Prostate gland (tissue), 2 donors: ENCODE results near the gene SINHCAF. TPM values are rescaled to one million over a fixed set of nuclear protein-coding genes. Genes with fewer than 3 reads are reported as not detected.

Experiments used
- DNase-seq: peaks from one replicate; pipeline ENCODE4 v3.0.0-alpha.2; 2019; ENCODE audit warnings: low spot score
- H3K27ac ChIP-seq, 2 donors: fragments of 200-600 bp; sonication (generic); 2 replicates each; pipeline ENCODE4 v1.5.1; 2017 to 2019
- H3K27me3 ChIP-seq: fragments of 200-600 bp; sonication (generic); replicated peaks from 2 replicates; pipeline ENCODE4 v1.5.1; 2019; ENCODE audit not compliant: insufficient read depth
- H3K36me3 ChIP-seq, 2 donors: fragments of 200-600 bp; sonication (generic); 1 replicate in 1 of 2; 2 replicates in 1 of 2; pipeline versions ENCODE4 v1.5.1 to v1.8.1; 2017 to 2019
- H3K4me1 ChIP-seq: fragments of 200-600 bp; sonication (generic); replicated peaks from 2 replicates; pipeline ENCODE4 v1.5.1; 2019
- H3K4me3 ChIP-seq, 2 donors: fragments of 200-600 bp; sonication (generic); 2 replicates each; pipeline ENCODE4 v1.5.1; 2017 to 2019
- H3K9me3 ChIP-seq: fragments of 200-600 bp; sonication (generic); 2 replicates; pipeline ENCODE4 v1.5.1; 2017
- POLR2A ChIP-seq: fragments of 450-650 bp; IDR thresholded peaks from one replicate; pipeline ENCODE4 v1.6.1; 2016; ENCODE audit warnings: antibody characterized with exemption, mild to moderate bottlenecking
- POLR2AphosphoS5 ChIP-seq: sonication (generic); formaldehyde crosslinking; IDR thresholded peaks from one replicate; pipeline ENCODE4 v1.6.1; 2017; ENCODE audit warnings: antibody characterized with exemption
- WGBS: methylation state at CpG from one replicate; pipeline ENCODE4 v1.1.5; 2018; 5-methylcytosine and 5-hydroxymethylcytosine counted together
- intact Hi-C: fragments of 100-400 bp; cut with DNase I; formaldehyde crosslinking; loops from one replicate; pipeline ENCODE4 v1.14.2; 2022
- small RNA-seq, 2 donors: library from RNA; depleted of rRNA; stranded (forward); fragments of <200 nt; gene quantifications; one replicate each; pipeline ENCODE3, GENCODE V24; 2016
- total RNA-seq, 2 donors: library from RNA; depleted of rRNA; stranded (reverse); fragments of >200 nt; gene quantifications; one replicate each; pipeline ENCODE4 v1.1.0, GENCODE V29; 2016
- TF ChIP-seq, protein P1 (sequence below), 4 experiments: fragments of 200-600 bp in 2 of 4; fragments of 450-650 bp in 2 of 4; sonication (generic) in 2 of 4; IDR thresholded peaks; 1 replicate in 3 of 4; 2 replicates in 1 of 4; pipeline ENCODE4 v1.5.1; 2016 to 2019; ENCODE audit warnings: antibody characterized with exemption in 4 of 4, mild to moderate bottlenecking in 2 of 4, moderate library complexity in 2 of 4

The SINHCAF gene
- total RNA-seq, 2 donors from 2014 or later, result 69.1 to 74.1 TPM

DNA sequence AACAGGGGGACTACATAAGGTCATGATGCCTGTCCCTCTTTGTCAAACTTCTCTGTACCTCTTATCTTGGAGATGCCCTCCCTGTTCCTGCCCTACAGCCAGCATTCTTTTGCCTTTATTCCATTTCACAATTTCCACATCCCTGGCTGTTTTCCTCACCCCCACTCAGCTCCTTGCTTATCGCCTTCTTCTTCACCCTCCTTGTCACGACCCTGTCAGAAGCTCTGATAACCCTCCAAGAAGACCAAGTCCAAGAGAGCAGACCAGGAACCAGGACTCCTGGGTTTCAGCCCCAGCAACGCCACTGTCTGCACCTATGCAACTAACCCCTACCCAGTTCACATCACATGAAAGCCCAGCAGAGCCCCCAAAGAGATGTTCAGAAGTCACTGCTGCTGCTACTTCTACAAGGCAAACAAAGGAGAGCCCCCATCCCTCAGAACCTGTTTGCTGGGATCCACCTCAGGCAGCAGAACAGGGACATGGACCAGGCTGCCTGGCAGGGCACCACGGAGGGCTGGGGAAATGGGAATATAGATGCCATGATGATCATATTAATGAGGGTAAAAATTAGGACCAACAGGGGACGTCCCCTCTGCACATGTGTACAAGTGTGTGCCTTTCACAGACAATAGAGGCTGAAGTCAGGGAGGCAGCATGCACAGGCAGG, 92.8 kb downstream of the SINHCAF start:
- H3K27me3 ChIP-seq, result no peaks in the 10 kb centered on the region
- H3K4me3 ChIP-seq, result no peak overlapping the region
- 74% methylated on average over 5 of the region's 5 CpGs for WGBS
- intact Hi-C loops, result loop anchor here (10.0 kb wide), 1 partner anchor 388 kb away; no protein-coding TSS in a partner anchor
- no peak overlapping the region for H3K27ac ChIP-seq
- H3K4me1 ChIP-seq, result no peaks in the 10 kb centered on the region
- H3K9me3 ChIP-seq, result no peaks in the 10 kb centered on the region
- H3K36me3 ChIP-seq, result no peaks in the 10 kb centered on the region
- TF ChIP-seq, protein P1, sequence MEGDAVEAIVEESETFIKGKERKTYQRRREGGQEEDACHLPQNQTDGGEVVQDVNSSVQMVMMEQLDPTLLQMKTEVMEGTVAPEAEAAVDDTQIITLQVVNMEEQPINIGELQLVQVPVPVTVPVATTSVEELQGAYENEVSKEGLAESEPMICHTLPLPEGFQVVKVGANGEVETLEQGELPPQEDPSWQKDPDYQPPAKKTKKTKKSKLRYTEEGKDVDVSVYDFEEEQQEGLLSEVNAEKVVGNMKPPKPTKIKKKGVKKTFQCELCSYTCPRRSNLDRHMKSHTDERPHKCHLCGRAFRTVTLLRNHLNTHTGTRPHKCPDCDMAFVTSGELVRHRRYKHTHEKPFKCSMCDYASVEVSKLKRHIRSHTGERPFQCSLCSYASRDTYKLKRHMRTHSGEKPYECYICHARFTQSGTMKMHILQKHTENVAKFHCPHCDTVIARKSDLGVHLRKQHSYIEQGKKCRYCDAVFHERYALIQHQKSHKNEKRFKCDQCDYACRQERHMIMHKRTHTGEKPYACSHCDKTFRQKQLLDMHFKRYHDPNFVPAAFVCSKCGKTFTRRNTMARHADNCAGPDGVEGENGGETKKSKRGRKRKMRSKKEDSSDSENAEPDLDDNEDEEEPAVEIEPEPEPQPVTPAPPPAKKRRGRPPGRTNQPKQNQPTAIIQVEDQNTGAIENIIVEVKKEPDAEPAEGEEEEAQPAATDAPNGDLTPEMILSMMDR (IDR thresholded peaks at IDR 0.05), result no peak
- no peak for DNase-seq

DNA sequence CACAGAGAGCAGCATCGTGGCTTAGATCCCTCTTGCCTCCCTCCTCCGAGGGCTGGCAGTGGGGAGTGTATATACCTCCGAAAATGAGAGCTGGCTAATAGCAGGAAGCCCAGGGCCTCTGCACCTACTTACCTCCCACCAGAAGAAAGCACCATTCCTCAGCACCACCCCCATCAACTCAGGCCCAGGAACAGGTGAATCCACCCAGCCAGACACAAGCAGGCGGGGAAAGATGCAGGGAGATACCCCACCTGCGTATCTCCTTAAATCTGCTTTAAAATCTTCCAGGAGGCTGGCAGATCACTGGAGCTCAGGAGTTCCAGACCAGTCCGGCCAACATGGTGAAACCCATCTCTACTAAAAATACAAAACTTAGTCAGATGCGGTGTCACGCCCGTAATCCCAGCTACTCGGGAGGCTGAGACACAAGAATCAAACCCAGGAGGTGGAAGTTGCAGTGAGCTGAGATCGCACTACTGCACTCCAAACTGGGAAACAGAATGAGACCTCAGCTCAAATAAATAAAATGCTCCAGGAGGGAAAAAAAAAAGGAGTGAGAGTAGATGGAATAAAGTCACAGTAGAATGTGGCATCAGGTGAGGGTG, 93.5 kb downstream of the SINHCAF start:
- no peak for DNase-seq
- Histone ChIP-seq H3K27me3 (no peaks in the 10 kb centered on the region), H3K4me3 (no peak overlapping the region), H3K27ac (no peak overlapping the region), H3K9me3 (no peaks in the 10 kb centered on the region), H3K4me1 (no peaks in the 10 kb centered on the region), H3K36me3 (no peaks in the 10 kb centered on the region)
- WGBS, result 92% methylated on average over 11 of the region's 11 CpGs
- no peak for TF ChIP-seq POLR2AphosphoS5
- TF ChIP-seq, protein P1 (IDR thresholded peaks at IDR 0.05), result no peak
- no peak for TF ChIP-seq POLR2A
- intact Hi-C loops, result loop anchor here (10.0 kb wide), 1 partner anchor 388 kb away; no protein-coding TSS in a partner anchor

DNA sequence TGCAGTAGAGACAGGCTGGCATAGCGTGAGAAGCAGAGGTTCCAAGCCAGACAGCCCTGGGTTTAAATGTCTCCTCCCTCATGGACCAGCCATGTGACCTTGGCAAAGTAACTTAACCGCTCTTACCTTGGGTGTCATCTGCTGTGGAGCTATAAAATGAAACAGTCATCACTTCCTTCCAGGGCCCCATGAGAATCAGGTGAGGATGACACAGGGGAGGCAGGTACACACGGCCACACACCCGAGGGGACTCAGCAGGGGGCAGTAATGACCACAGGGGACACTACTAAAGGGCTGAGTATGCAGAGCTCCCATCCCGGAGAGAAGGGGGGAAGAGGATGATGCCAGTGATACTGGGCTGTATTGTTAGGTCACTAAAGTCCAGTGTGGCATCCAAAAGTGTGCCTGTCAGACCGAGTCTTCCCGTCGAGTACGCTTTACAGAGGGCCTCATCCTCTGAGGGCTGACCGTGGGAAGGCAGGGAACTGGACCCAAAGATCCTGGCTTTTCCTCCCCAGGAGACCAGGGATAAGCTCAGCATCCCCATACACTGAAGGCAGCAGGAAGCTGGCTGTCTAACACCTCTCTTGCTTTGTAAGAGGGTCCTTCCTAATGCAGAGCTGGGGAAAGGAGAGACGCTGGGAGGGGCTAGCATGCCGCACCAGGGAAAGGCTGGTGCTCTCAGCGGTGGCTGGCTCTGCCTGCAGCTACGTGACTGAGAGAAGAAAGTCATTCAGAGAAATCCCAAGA, 94.2 kb downstream of the SINHCAF start:
- H3K27me3 ChIP-seq, result no peaks in the 10 kb centered on the region
- 87% methylated on average over 14 of the region's 14 CpGs for WGBS
- H3K36me3 ChIP-seq, result no peaks in the 10 kb centered on the region
- intact Hi-C loops, result loop anchor here (10.0 kb wide), 1 partner anchor 387 kb away; no protein-coding TSS in a partner anchor
- no peaks in the 10 kb centered on the region for H3K9me3 ChIP-seq
- DNase-seq, result no peak
- no peak overlapping the region for H3K4me3 ChIP-seq
- no peaks in the 10 kb centered on the region for H3K4me1 ChIP-seq
- H3K27ac ChIP-seq, result no peak overlapping the region
- TF ChIP-seq, protein P1 (IDR thresholded peaks at IDR 0.05), result no peak
- no peak for TF ChIP-seq POLR2AphosphoS5

Small RNA genes within 50 kb of the gene (small RNA-seq; reads per million reads assigned to genes)
- gene AC024940.4 (0 reads per million in 2 donors), gene AC024940.5 (0 reads per million in 2 donors), gene MREGP1 (0 reads per million in 2 donors), gene RF00026 (0 reads per million in 2 donors)
